GM12878 (cell line): Measurements from ENCODE around the gene HUS1. TPM values are rescaled to one million over a fixed set of nuclear protein-coding genes. Genes with fewer than 3 reads are reported as not detected.

Experiments
- ATAC-seq: fragments of 200-7000 bp; cut with Tn5 transposase; 3 replicates; pipeline ENCODE4 v1.9.1; 2020; ENCODE audit warnings: mild to moderate bottlenecking, moderate library complexity
- BruUV-seq: library from RNA; stranded (reverse); fragments of 400-500 nt; replicated peaks from 2 replicates; lab custom pipeline; 2021; lab: Mats Ljungman, UMichigan
- CTCF ChIA-PET: fragments of 300-600 bp; sonication (Branson Sonifier 250); formaldehyde crosslinking; extraction: SDS; loops from one replicate; lab custom pipeline; 2021; ENCODE audit warnings: inconsistent platforms; lab: Yijun Ruan, JAX
- POLR2A ChIA-PET: fragments of 350-600 bp; formaldehyde crosslinking; extraction: SDS; loops from one replicate; lab custom pipeline; 2021; ENCODE audit warnings: inconsistent platforms; lab: Charles Lee
- RAD21 ChIA-PET: fragments of 300-600 bp; sonication (Branson Sonifier 250); formaldehyde crosslinking; loops from one replicate; lab custom pipeline; 2023; ENCODE audit warnings: antibody characterized with exemption; ENCODE audit not compliant: unreplicated experiment; lab: Charles Lee
- SMC1A ChIA-PET: fragments of 300-600 bp; sonication (Branson Sonifier 250); formaldehyde crosslinking; loops from one replicate; lab custom pipeline; 2023; ENCODE audit not compliant: unreplicated experiment, uncharacterized antibody; lab: Charles Lee
- DNase-seq: peaks from one replicate; pipeline ENCODE4 v3.0.0-alpha.2; 2011; ENCODE audit warnings: low read depth, low spot score
- FAIRE-seq: peaks from 3 replicates; lab custom pipeline; 2011; peaks lifted over from hg19 to GRCh38; lab: Jason Lieb, UNC
- H2AFZ ChIP-seq: 2 replicates; pipeline ENCODE4 v1.6.0; 2011; ENCODE audit warnings: low read depth, low read length, control low read depth; ENCODE audit not compliant: control insufficient read depth
- H3K27ac ChIP-seq: 2 replicates; pipeline ENCODE4 v1.5.1; 2011; ENCODE audit warnings: control low read depth; ENCODE audit not compliant: control insufficient read depth, insufficient read depth
- H3K27me3 ChIP-seq, 2 experiments: replicated peaks in 1 of 2; 2 replicates each; pipeline versions ENCODE4 v1.6.0 to v1.6.1; 2011; ENCODE audit warnings: low read length in 1 of 2; ENCODE audit not compliant: control insufficient read depth in 2 of 2, insufficient read depth in 2 of 2
- H3K36me3 ChIP-seq, 2 experiments: 2 replicates each; pipeline ENCODE4 v1.5.1; 2011; ENCODE audit warnings: low read length in 1 of 2; ENCODE audit not compliant: control insufficient read depth in 2 of 2, insufficient read depth in 2 of 2
- H3K4me1 ChIP-seq: 2 replicates; pipeline ENCODE4 v1.6.1; 2011; ENCODE audit warnings: mild to moderate bottlenecking, low read length, moderate library complexity, mixed read lengths; ENCODE audit not compliant: control insufficient read depth, insufficient read depth
- H3K4me2 ChIP-seq: 2 replicates; pipeline ENCODE4 v1.6.0; 2011; ENCODE audit warnings: control low read depth; ENCODE audit not compliant: control insufficient read depth, insufficient read depth
- H3K4me3 ChIP-seq: fragments of 200-600 bp; sonication (generic); 2 replicates; pipeline ENCODE4 v1.5.1; 2016
- H3K79me2 ChIP-seq: 2 replicates; pipeline ENCODE4 v1.6.0; 2011; ENCODE audit warnings: low read length; ENCODE audit not compliant: control insufficient read depth, insufficient read depth
- H3K9ac ChIP-seq: 2 replicates; pipeline ENCODE4 v1.8.0; 2011; ENCODE audit warnings: low read length, control low read depth, mixed read lengths; ENCODE audit not compliant: control insufficient read depth, insufficient read depth
- H3K9me3 ChIP-seq: replicated peaks from 3 replicates; pipeline ENCODE4 v1.5.1; 2011; ENCODE audit warnings: mild to moderate bottlenecking, low read length; ENCODE audit not compliant: control insufficient read depth, insufficient read depth
- H4K20me1 ChIP-seq: 2 replicates; pipeline ENCODE4 v1.6.0; 2011; ENCODE audit not compliant: control insufficient read depth, insufficient read depth
- BHLHE40 ChIP-seq, 2 experiments: fragments of 450-650 bp in 1 of 2; IDR thresholded peaks; 2 replicates each; pipeline ENCODE4 v1.6.1; 2011 to 2017; ENCODE audit warnings: low read depth in 2 of 2, borderline replicate concordance in 1 of 2, improper control_type of control experiment in 1 of 2, low read length in 1 of 2, mild to moderate bottlenecking in 1 of 2
- CREM ChIP-seq: IDR thresholded peaks from 2 replicates; pipeline ENCODE4 v1.6.1; 2014; ENCODE audit warnings: antibody characterized with exemption, low read depth
- ZNF592 ChIP-seq: fragments of 450-650 bp; IDR thresholded peaks from 2 replicates; pipeline ENCODE4 v1.6.1; 2017; ENCODE audit warnings: mild to moderate bottlenecking, moderate library complexity
- WGBS: methylation state at CpG from one replicate; pipeline ENCODE4 v1.1.6; 2016; ENCODE audit warnings: low lambda C conversion rate; ENCODE audit not compliant: insufficient replicate concordance, insufficient coverage; ENCODE audit errors: missing lambda C conversion rate; 5-methylcytosine and 5-hydroxymethylcytosine counted together
- in situ Hi-C: fragments of 300-500 bp; cut with MboI; formaldehyde crosslinking; loops from 9 replicates; pipeline ENCODE4 v1.14.3; 2018; ENCODE audit warnings: mixed read lengths
- intact Hi-C: fragments of 100-400 bp; cut with micrococcal nuclease; formaldehyde crosslinking; loops from one replicate; pipeline ENCODE4 v1.14.2; 2022; ENCODE audit not compliant: unreplicated experiment
- polyA plus RNA-seq, 11 experiments: library from polyadenylated mRNA; depleted of rRNA in 4 of 11; unstranded in 6 of 11; stranded (reverse) in 5 of 11; fragments of >200 nt; fragmentation: Nextera tagmentation in 4 of 11; fragmentation: Illumina TruSeq in 1 of 11; extraction: Ambion mirVana in 4 of 11; extraction: Trizol in 1 of 11; gene quantifications; 1 replicate in 1 of 11; 2 replicates in 10 of 11; pipeline versions ENCODE4 v1.2.1 to v1.2.3, GENCODE V29; 2011 to 2016; ENCODE audit warnings: inconsistent platforms in 2 of 11, missing spikeins in 2 of 11, low read depth in 1 of 11
- total RNA-seq, 4 experiments: library from RNA; depleted of rRNA in 3 of 4; stranded (reverse); fragments of >200 nt in 3 of 4; fragmentation: Illumina TruSeq in 1 of 4; extraction: Trizol in 1 of 4; gene quantifications; 2 replicates each; pipeline versions ENCODE4 v1.2.1 to v1.2.3, GENCODE V29; 2013 to 2021

Gene HUS1
- total and polyA plus RNA-seq, 10 of the 15 experiments (the other 5 are each of a cell fraction or from before 2014, with no cell fraction given): 10.4 to 35.5 (median 22.6) TPM

- in situ Hi-C loops (loop anchor here (25.0 kb wide), 1 partner anchor 1830 kb away; the partner anchor contains the start of gene VWC2), intact Hi-C loops (no loop called here)
- BruUV-seq: no TSS peak
- Histone ChIP-seq H3K9me3 (no peaks in the 10 kb centered on the region), H2AFZ (no peak overlapping the region), H3K4me1 (peaks cover 17% of the 10 kb centered on the region), H3K4me2 (no peak overlapping the region), H3K27ac (no peak overlapping the region), H4K20me1 (no peaks in the 10 kb centered on the region), H3K4me3 (no peak overlapping the region), H3K79me2 (no peaks in the 10 kb centered on the region), H3K9ac (no peak overlapping the region), H3K27me3 (peaks cover 0 to 3% of the 10 kb centered on the region in 2 experiments; a peak in 2 of 4 replicates), H3K36me3 (no peaks in the 10 kb centered on the region)
- WGBS: 80% methylated on average over 11 of the region's 11 CpGs
- DNase-seq (no peak), FAIRE-seq (no peak), ATAC-seq (no peak)
- TF ChIP-seq BHLHE40 (IDR thresholded peaks at IDR 0.05; ENCODE audit: borderline replicate concordance in 1 of 2, low read depth in 2 of 2, low read length in 1 of 2) (no peak), CREM (no peak), ZNF592 (no peak)
- ChIA-PET POLR2A (no interaction called here), RAD21 (no interaction called here), CTCF (no interaction called here), SMC1A (interaction anchor here (1.3 kb wide), 1 partner anchor 12 kb away, joined by 3 read pairs; no protein-coding TSS in a partner anchor)
These were observed 46.9 kb downstream of the HUS1 start for GRCh38 chr7:47932466-47933037.
